ENCODE data around the gene IRF7. TPM values are rescaled to one million over a fixed set of nuclear protein-coding genes. Genes with fewer than 3 reads are reported as not detected.

The IRF7 gene
- total RNA-seq, 6 experiments from 2014 or later, result 27.3 to 72.8 (median 47.7) TPM

DNA sequence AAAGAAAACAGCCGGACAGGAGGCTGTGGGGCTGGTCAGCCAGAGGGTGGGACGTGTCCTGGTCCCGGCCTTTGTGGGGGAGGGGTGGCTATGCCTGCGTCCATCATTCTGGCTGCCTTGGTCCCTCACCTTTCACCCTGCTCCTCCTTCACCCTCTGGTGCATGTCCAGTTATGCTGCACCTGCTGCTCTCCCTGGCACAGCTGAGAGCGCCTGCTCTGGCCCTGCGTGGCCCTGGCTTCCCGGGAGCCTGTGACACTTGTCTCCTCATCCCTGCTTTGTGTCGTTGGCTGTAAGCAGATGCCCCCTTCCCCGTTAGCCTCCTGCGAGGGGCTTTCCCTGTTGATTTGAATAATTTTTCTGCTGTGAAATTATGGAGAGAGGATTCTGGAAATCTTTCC, 22.8 kb downstream of the IRF7 start:
- H3K4me3 ChIP-seq, result no peak overlapping the region
- no peaks in the 10 kb centered on the region for H3K27me3 ChIP-seq
- TF ChIP-seq CTCF (IDR thresholded peaks at IDR 0.05) (no peak), POLR2A (IDR thresholded peaks at IDR 0.05) (no peak)
- DNase-seq (no peak), ATAC-seq (no peak)
- peaks cover 0 to 88% (median 33%) of the 10 kb centered on the region in 4 donors for H3K36me3 ChIP-seq
- H3K27ac ChIP-seq, result no peak overlapping the region
- intact Hi-C loops (cut with DNase I), result no loop called here
- no peaks in the 10 kb centered on the region for H3K9me3 ChIP-seq
- WGBS (ENCODE audit: insufficient coverage, low coverage, low lambda C conversion rate, missing lambda C conversion rate), result 77% methylated on average over 9 of the region's 10 CpGs
- peaks cover 0 to 9% (median 4%) of the 10 kb centered on the region in 4 donors for H3K4me1 ChIP-seq

- ATAC-seq (no peak), DNase-seq (no peak)
- no peaks in the 10 kb centered on the region for H3K27me3 ChIP-seq
- WGBS (ENCODE audit: insufficient coverage, low coverage, low lambda C conversion rate, missing lambda C conversion rate), result 92% methylated on average over 7 of the region's 22 CpGs
- intact Hi-C loops (cut with DNase I), result no loop called here
- TF ChIP-seq CTCF (IDR thresholded peaks at IDR 0.05), result no peak
- TF ChIP-seq POLR2A (IDR thresholded peaks at IDR 0.05), result no peak
- H3K27ac ChIP-seq, result no peak overlapping the region
- no peak overlapping the region for H3K4me3 ChIP-seq
- H3K9me3 ChIP-seq, result no peaks in the 10 kb centered on the region
- H3K36me3 ChIP-seq, result peaks cover 0 to 85% (median 33%) of the 10 kb centered on the region in 4 donors
- H3K4me1 ChIP-seq, result peaks cover 0 to 12% (median 7%) of the 10 kb centered on the region in 4 donors
These were observed 23.2 kb downstream of the IRF7 start for GRCh38 chr11:592501-592900.

DNA sequence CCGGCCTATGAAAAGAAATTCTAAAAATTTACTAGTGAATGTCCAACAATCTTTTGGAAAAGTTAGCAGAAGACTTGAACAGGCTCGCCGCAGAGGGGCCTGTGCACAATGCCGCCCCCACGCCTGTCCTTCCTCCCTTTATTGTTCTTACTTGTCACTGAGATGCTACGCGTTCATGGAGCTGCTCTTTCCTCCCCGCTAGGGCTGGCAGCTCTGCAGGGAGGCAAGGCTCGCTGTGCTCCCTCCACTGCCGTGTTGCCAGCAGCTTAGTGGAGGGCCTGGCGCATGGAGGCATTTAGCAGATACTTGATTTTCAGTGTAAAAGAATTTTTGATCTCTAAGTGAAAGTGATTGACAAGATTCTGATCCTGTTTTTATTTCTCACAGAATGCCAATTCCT, 24.8 kb downstream of the IRF7 start:
- WGBS (ENCODE audit: insufficient coverage, low coverage, low lambda C conversion rate, missing lambda C conversion rate), result 58% methylated on average over 5 of the region's 11 CpGs
- intact Hi-C loops (cut with DNase I), result no loop called here
- no peaks in the 10 kb centered on the region for H3K9me3 ChIP-seq
- H3K36me3 ChIP-seq, result peaks cover 0 to 79% (median 32%) of the 10 kb centered on the region in 4 donors
- DNase-seq (no peak), ATAC-seq (no peak)
- no peak overlapping the region for H3K4me3 ChIP-seq
- peaks cover 0 to 28% (median 18%) of the 10 kb centered on the region in 4 donors for H3K4me1 ChIP-seq
- no peak overlapping the region for H3K27ac ChIP-seq
- TF ChIP-seq CTCF (IDR thresholded peaks at IDR 0.05), result no peak
- no peak for TF ChIP-seq POLR2A (IDR thresholded peaks at IDR 0.05)
- no peaks in the 10 kb centered on the region for H3K27me3 ChIP-seq

DNA sequence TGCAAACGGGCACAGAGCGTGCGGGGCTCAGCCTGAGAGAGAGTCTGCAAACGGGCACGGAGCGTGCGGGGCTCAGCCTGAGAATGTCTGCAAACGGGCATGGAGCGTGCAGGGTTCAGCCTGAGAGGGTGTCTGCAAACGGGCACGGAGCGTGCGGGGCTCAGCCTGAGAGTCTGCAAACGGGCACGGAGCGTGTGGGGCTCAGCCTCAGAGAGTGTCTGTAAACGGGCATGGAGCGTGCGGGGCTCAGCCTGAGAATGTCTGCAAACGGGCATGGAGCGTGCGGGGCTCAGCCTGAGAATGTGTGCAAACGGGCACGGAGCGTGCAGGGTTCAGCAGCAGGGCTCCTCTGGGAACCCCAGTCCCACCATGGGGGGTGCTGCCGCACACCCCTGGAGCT, 26.0 kb downstream of the IRF7 start:
- 86% methylated on average over 14 of the region's 26 CpGs for WGBS (ENCODE audit: insufficient coverage, low coverage, low lambda C conversion rate, missing lambda C conversion rate)
- H3K36me3 ChIP-seq, result peaks cover 0 to 70% (median 27%) of the 10 kb centered on the region in 4 donors
- no peak for TF ChIP-seq CTCF (IDR thresholded peaks at IDR 0.05)
- no peak for TF ChIP-seq POLR2A (IDR thresholded peaks at IDR 0.05)
- no peaks in the 10 kb centered on the region for H3K9me3 ChIP-seq
- H3K27ac ChIP-seq, result no peak overlapping the region
- no peak overlapping the region for H3K4me3 ChIP-seq
- no peaks in the 10 kb centered on the region for H3K27me3 ChIP-seq
- peaks cover 0 to 32% (median 20%) of the 10 kb centered on the region in 4 donors for H3K4me1 ChIP-seq
- intact Hi-C loops (cut with DNase I), result no loop called here
- DNase-seq, result no peak
- ATAC-seq, result no peak

DNA sequence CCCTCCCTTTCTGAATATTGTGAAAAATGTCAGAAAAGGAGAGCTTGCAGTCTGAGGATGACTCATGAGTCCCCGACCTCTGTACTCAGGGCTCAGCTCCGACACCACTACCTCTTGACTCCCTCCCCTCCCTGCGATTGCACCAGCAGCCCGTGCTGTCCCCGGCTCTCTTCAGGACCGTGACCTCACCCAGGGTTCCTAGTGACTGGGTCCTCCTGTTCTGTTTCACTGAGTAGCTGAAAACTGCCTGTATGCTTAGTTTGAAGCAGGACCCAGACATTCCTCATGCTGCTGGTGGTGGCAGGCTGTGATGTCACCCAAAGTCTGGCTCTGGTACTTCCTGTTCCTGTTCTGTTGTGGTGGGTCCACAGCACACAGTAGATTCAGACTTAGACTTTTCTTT, 27.8 kb downstream of the IRF7 start:
- peaks cover 0 to 32% (median 20%) of the 10 kb centered on the region in 4 donors for H3K4me1 ChIP-seq
- peak overlapping the region in 2 of 3 donors; percentile 31 to 62 for H3K27ac ChIP-seq
- peak; percentile 90 to 94 (median 94) for DNase-seq
- H3K4me3 ChIP-seq, result no peak overlapping the region
- H3K9me3 ChIP-seq, result no peaks in the 10 kb centered on the region
- peaks cover 0 to 66% (median 26%) of the 10 kb centered on the region in 4 donors for H3K36me3 ChIP-seq
- 16% methylated on average over 6 of the region's 6 CpGs for WGBS (ENCODE audit: insufficient coverage, low coverage, low lambda C conversion rate, missing lambda C conversion rate)
- intact Hi-C loops (cut with DNase I), result no loop called here
- peak; percentile 95 to 98 (median 96) for ATAC-seq
- TF ChIP-seq CTCF (IDR thresholded peaks at IDR 0.05), result no peak
- TF ChIP-seq POLR2A (IDR thresholded peaks at IDR 0.05), result no peak
- no peaks in the 10 kb centered on the region for H3K27me3 ChIP-seq
